GM19467 (cell line): ENCODE measurements around the gene PPM1K.
A peak's percentile ranks its signal among the peaks of the same experiment; 100 is the strongest.
"Not testable (repeated sequence)": the region's sequence is repeated elsewhere in the genome, so short reads cannot be mapped to it uniquely, and the experiment has no call there.

Experiments
- ATAC-seq: cut with Tn5 transposase; IDR thresholded peaks from one replicate; pipeline ENCODE4 v1.9.1; 2021; ENCODE audit warnings: mild to moderate bottlenecking, moderate library complexity; ENCODE audit not compliant: unreplicated experiment

The PPM1K gene

GRCh38 chr4:88284439-88285234 is at the start of gene PPM1K:
PPM1K (minus strand) TSS chr4:88284561; CDS start chr4:88278583, 5,978 bp downstream.
- ATAC-seq = peak; percentile 86

- no peak for ATAC-seq
Measured at GRCh38 chr4:88333741-88334405, 49.5 kb upstream of the PPM1K start.

GRCh38 chr4:88327665-88328064 is 43.3 kb upstream of the PPM1K start:
- no peak for ATAC-seq

GRCh38 chr4:88320780-88321373 is 36.5 kb upstream of the PPM1K start:
- ATAC-seq = peak; percentile 98

GRCh38 chr4:88320224-88320779 is 35.9 kb upstream of the PPM1K start:
- ATAC-seq = peak; percentile 37

- no peak for ATAC-seq
Measured at GRCh38 chr4:88318751-88319350, 34.5 kb upstream of the PPM1K start.

- ATAC-seq = no peak
Measured at GRCh38 chr4:88315460-88316017, 31.2 kb upstream of the PPM1K start.

- not testable (repeated sequence) for ATAC-seq
Measured at GRCh38 chr4:88313088-88313624, 28.8 kb upstream of the PPM1K start.

GRCh38 chr4:88308587-88308986 is 24.2 kb upstream of the PPM1K start:
- no peak for ATAC-seq

- ATAC-seq = no peak
Measured at GRCh38 chr4:88297725-88298454, 13.5 kb upstream of the PPM1K start.

GRCh38 chr4:88297212-88297516 is 12.8 kb upstream of the PPM1K start:
- no peak for ATAC-seq

- ATAC-seq = no peak
Measured at GRCh38 chr4:88296413-88297211, 12.3 kb upstream of the PPM1K start.

- no peak for ATAC-seq
Measured at GRCh38 chr4:88295656-88296055, 11.3 kb upstream of the PPM1K start.

- no peak for ATAC-seq
Measured at GRCh38 chr4:88291003-88291402, 6.6 kb upstream of the PPM1K start.

GRCh38 chr4:88286897-88287296 is 2.5 kb upstream of the PPM1K start:
- ATAC-seq = no peak

- no peak for ATAC-seq
Measured at GRCh38 chr4:88285235-88285653, 883 bp upstream of the PPM1K start.

- ATAC-seq = peak; percentile 20
Measured at GRCh38 chr4:88283661-88284438, 511 bp downstream of the PPM1K start.

GRCh38 chr4:88280228-88280795 is 4.0 kb downstream of the PPM1K start:
- ATAC-seq = no peak
